NT2/D1 (cell line): Measurements from ENCODE around the gene CDC42EP1.

ENCODE experiments used
- SUZ12 ChIP-seq: IDR thresholded peaks from 2 replicates; pipeline ENCODE4 v1.6.1; 2011; ENCODE audit not compliant: insufficient read length, insufficient read depth; ENCODE audit errors: extremely low read depth
- YY1 ChIP-seq: IDR thresholded peaks from 2 replicates; pipeline ENCODE4 v1.6.1; 2011; ENCODE audit not compliant: insufficient read length, insufficient read depth
- ZNF274 ChIP-seq: IDR thresholded peaks from 2 replicates; pipeline ENCODE4 v1.6.1; 2011; ENCODE audit warnings: mild to moderate bottlenecking, low read depth, low read length

- no peak for TF ChIP-seq ZNF274
- TF ChIP-seq SUZ12, result no peak
- TF ChIP-seq YY1, result no peak
These were observed 8.3 kb upstream of the CDC42EP1 start for GRCh38 chr22:37551981-37552380.
